DND-41 (cell line): ENCODE results near the gene SLC10A7.

ENCODE experiments used
- ATAC-seq: fragments of 200-7000 bp; cut with Tn5 transposase; 3 replicates; pipeline ENCODE4 v1.9.1; 2021; ENCODE audit warnings: low read depth; ENCODE audit not compliant: insufficient read depth
- DNase-seq: peaks from one replicate; pipeline ENCODE4 v3.0.0-alpha.2; 2020
- H2AFZ ChIP-seq: 2 replicates; pipeline ENCODE4 v1.6.0; 2012; ENCODE audit warnings: low read depth, low read length
- H3K27ac ChIP-seq: 2 replicates; pipeline ENCODE4 v1.5.1; 2012; ENCODE audit warnings: low read length, inconsistent platforms
- H3K27me3 ChIP-seq: fragments of 200-600 bp; sonication (generic); 2 replicates; pipeline ENCODE4 v1.6.0; 2012; ENCODE audit warnings: low read length, mild to moderate bottlenecking, inconsistent platforms; ENCODE audit not compliant: insufficient read depth, poor library complexity
- H3K36me3 ChIP-seq: 2 replicates; pipeline ENCODE4 v1.5.1; 2012; ENCODE audit warnings: low read length, inconsistent platforms; ENCODE audit not compliant: insufficient read depth
- H3K4me1 ChIP-seq: 2 replicates; pipeline ENCODE4 v1.5.1; 2012; ENCODE audit warnings: mild to moderate bottlenecking, low read length; ENCODE audit not compliant: insufficient read depth
- H3K4me2 ChIP-seq: 2 replicates; pipeline ENCODE4 v1.6.0; 2012; ENCODE audit warnings: mild to moderate bottlenecking, moderate library complexity, low read length, inconsistent platforms; ENCODE audit not compliant: insufficient read depth
- H3K4me3 ChIP-seq, 2 experiments: fragments of 200-600 bp in 1 of 2; shearing (Covaris generic) in 1 of 2; 2 replicates each; pipeline ENCODE4 v1.5.1; 2012 to 2016; ENCODE audit warnings: inconsistent platforms in 2 of 2, low read length in 2 of 2, mild to moderate bottlenecking in 2 of 2, low read depth in 1 of 2, moderate library complexity in 1 of 2
- H3K79me2 ChIP-seq: 2 replicates; pipeline ENCODE4 v1.6.0; 2012; ENCODE audit warnings: low read length, inconsistent platforms; ENCODE audit not compliant: insufficient read depth
- H3K9ac ChIP-seq: 2 replicates; pipeline ENCODE4 v1.6.0; 2012; ENCODE audit warnings: low read depth, mild to moderate bottlenecking, inconsistent platforms, low read length, moderate library complexity
- H3K9me3 ChIP-seq: 2 replicates; pipeline ENCODE4 v1.5.1; 2012; ENCODE audit warnings: low read length, moderate library complexity, mild to moderate bottlenecking, inconsistent platforms; ENCODE audit not compliant: insufficient read depth, severe bottlenecking
- H4K20me1 ChIP-seq: 2 replicates; pipeline ENCODE4 v1.6.0; 2012; ENCODE audit warnings: low read length; ENCODE audit not compliant: insufficient read depth
- EZH2 ChIP-seq: IDR thresholded peaks from 3 replicates; pipeline ENCODE4 v1.6.1; 2012; ENCODE audit warnings: borderline replicate concordance, low read depth, mild to moderate bottlenecking, moderate library complexity, low read length, inconsistent platforms; ENCODE audit not compliant: severe bottlenecking
- TF ChIP-seq, protein P1 (sequence below): IDR thresholded peaks from 2 replicates; pipeline ENCODE4 v1.5.1; 2012; ENCODE audit warnings: borderline replicate concordance, low read length, moderate library complexity, mild to moderate bottlenecking; ENCODE audit not compliant: poor library complexity, severe bottlenecking; ENCODE audit errors: extremely low read depth

Gene SLC10A7

DNA sequence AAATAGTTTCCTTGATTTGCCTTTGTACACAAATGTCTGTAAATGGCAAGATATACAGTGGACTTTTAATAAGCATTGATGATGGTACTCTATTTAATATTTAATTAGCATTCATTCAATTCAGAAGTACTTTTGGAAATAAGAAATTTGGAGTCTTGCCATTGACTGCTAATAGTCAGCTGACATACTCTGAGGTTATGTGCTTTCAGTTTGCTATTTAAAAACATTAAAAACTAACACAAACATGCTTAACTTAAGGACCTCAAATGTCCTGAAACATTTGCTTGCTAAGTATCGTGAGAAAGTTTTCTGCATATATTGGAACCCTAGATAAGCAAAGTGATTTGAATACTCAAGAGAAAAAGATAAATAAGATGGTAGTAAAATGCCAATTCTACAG, 242.8 kb downstream of the SLC10A7 start:
- Histone ChIP-seq H2AFZ (no peak overlapping the region), H3K4me1 (no peaks in the 10 kb centered on the region), H3K9ac (no peak overlapping the region), H3K4me3 (no peak overlapping the region), H4K20me1 (no peaks in the 10 kb centered on the region), H3K27ac (no peak overlapping the region), H3K9me3 (no peaks in the 10 kb centered on the region), H3K27me3 (no peaks in the 10 kb centered on the region), H3K79me2 (no peaks in the 10 kb centered on the region), H3K36me3 (no peaks in the 10 kb centered on the region), H3K4me2 (no peak overlapping the region)
- DNase-seq (no peak), ATAC-seq (no peak)
- TF ChIP-seq EZH2 = no peak
- TF ChIP-seq, protein P1, sequence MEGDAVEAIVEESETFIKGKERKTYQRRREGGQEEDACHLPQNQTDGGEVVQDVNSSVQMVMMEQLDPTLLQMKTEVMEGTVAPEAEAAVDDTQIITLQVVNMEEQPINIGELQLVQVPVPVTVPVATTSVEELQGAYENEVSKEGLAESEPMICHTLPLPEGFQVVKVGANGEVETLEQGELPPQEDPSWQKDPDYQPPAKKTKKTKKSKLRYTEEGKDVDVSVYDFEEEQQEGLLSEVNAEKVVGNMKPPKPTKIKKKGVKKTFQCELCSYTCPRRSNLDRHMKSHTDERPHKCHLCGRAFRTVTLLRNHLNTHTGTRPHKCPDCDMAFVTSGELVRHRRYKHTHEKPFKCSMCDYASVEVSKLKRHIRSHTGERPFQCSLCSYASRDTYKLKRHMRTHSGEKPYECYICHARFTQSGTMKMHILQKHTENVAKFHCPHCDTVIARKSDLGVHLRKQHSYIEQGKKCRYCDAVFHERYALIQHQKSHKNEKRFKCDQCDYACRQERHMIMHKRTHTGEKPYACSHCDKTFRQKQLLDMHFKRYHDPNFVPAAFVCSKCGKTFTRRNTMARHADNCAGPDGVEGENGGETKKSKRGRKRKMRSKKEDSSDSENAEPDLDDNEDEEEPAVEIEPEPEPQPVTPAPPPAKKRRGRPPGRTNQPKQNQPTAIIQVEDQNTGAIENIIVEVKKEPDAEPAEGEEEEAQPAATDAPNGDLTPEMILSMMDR = no peak

DNA sequence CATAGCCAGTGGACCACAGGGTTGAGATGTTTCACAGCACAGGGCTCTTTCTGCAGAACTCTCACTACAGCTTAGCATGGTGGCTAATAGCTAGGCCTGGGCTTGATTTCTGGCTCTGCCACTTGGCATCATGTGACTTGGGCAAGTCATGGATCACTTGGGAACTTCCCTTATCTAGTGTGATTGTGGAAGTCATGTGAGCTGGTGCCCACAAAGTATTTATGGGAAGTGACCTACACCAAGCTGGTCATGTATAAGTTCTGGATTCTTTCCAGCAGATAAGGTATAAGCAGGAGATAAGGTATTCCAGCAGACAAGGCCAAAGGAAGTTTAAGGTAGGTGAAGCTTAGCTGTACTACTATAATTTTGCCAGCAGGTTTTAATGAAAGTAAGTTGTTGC, 246.4 kb downstream of the SLC10A7 start:
- no peak overlapping the region for H2AFZ ChIP-seq

DNA sequence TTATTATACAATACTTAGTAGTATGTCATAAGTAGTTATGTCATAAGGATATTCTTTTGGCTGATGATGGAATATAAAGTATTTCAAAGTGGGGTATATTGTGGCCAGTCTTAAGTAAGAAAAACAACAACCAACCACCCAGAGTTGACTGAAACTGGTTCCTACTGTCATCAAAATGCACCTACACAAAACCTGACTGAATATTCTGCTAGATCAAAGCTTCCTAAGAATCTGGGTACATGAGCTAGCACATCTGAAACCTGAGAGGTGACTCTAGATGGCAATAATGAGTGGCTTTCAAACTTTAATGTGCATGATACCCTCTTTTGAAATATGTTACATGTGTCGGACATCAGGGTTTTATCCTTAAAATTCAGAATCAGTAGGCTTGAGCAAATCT, 247.0 kb downstream of the SLC10A7 start:
- no peak overlapping the region for H3K27ac ChIP-seq
- H3K4me2 ChIP-seq = no peak overlapping the region
- no peak overlapping the region for H3K9ac ChIP-seq
- DNase-seq (no peak), ATAC-seq (no peak)
- no peaks in the 10 kb centered on the region for H4K20me1 ChIP-seq
- no peaks in the 10 kb centered on the region for H3K79me2 ChIP-seq
- no peak overlapping the region for H2AFZ ChIP-seq
- no peaks in the 10 kb centered on the region for H3K4me1 ChIP-seq
- H3K36me3 ChIP-seq = no peaks in the 10 kb centered on the region
- H3K27me3 ChIP-seq = no peaks in the 10 kb centered on the region
- no peak for TF ChIP-seq EZH2
- TF ChIP-seq, protein P1 = no peak
- no peak overlapping the region for H3K4me3 ChIP-seq
- H3K9me3 ChIP-seq = no peaks in the 10 kb centered on the region

More for the DNA sequence above, 246.4 kb downstream of the SLC10A7 start:
- Histone ChIP-seq H4K20me1 (no peaks in the 10 kb centered on the region), H3K27me3 (no peaks in the 10 kb centered on the region), H3K4me3 (no peak overlapping the region), H3K4me2 (no peak overlapping the region), H3K36me3 (no peaks in the 10 kb centered on the region), H3K9me3 (no peaks in the 10 kb centered on the region), H3K9ac (no peak overlapping the region), H3K27ac (no peak overlapping the region), H3K79me2 (no peaks in the 10 kb centered on the region), H3K4me1 (no peaks in the 10 kb centered on the region)
- DNase-seq (no peak), ATAC-seq (no peak)
- no peak for TF ChIP-seq EZH2
- TF ChIP-seq, protein P1 = no peak
